Astrocyte (in vitro differentiated cells and primary cell): Measurements from ENCODE around the gene ATF6.

Source experiments
- CTCF ChIP-seq: IDR thresholded peaks from 2 replicates; pipeline ENCODE4 v1.5.1; 2011; ENCODE audit warnings: low read depth, mild to moderate bottlenecking, inconsistent platforms, low read length, moderate library complexity; ENCODE audit not compliant: insufficient read depth
- EZH2 ChIP-seq: IDR thresholded peaks from 2 replicates; pipeline ENCODE4 v1.6.1; 2012; ENCODE audit warnings: mild to moderate bottlenecking, low read length, inconsistent platforms; ENCODE audit not compliant: insufficient read depth

DNA sequence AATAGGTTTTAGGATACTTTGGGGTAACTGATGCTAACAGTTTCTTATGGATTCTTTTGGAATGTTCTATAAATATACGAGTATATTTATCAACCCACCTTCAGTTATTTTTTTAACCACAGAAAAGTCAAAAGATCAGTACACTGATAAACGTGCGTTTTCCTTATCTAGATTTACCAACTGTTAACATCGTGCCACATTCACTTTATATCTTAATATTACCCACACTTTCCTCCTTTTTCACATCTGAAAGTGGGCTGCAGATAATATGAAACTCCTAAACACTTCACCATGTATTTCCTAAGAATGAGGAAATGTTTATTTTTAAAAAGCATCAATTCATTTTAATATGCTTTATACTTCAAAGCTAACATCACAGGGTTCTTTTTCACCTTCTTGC is 7.7 kb downstream of the ATF6 start:
- TF ChIP-seq EZH2: no peak
- TF ChIP-seq CTCF: no peak
